ENCODE results near the gene BCL11A.

GRCh38 chr2:60483401-60483800, 70.1 kb downstream of the BCL11A start:
- TF ChIP-seq POLR2A (IDR thresholded peaks at IDR 0.05) (no peak), CTCF (IDR thresholded peaks at IDR 0.05) (no peak)

Data from esophagus squamous epithelium (tissue), 4 donors.